GM23338 (cell line): ENCODE results near the gene MSMB.

Experiments used
- CREB1 ChIP-seq: fragments of 250-450 bp; sonication (Bioruptor Pico); IDR thresholded peaks from 2 replicates; pipeline ENCODE4 v1.5.0; 2020; ENCODE audit warnings: low read depth, mild to moderate bottlenecking, moderate library complexity
- CTCF ChIP-seq, 2 experiments: fragments of 200-600 bp in 1 of 2; sonication (generic) in 1 of 2; conservative IDR thresholded peaks; 2 replicates each; pipeline versions ENCODE4 v1.5.1 to v1.6.1; 2016 to 2017; ENCODE audit warnings: antibody characterized with exemption in 2 of 2, low read depth in 2 of 2, mild to moderate bottlenecking in 2 of 2, moderate library complexity in 1 of 2
- EZH2 ChIP-seq: fragments of 200-600 bp; sonication (generic); IDR thresholded peaks from one replicate; pipeline ENCODE4 v1.8.0; 2017; ENCODE audit warnings: antibody characterized with exemption, mild to moderate bottlenecking, low read depth; ENCODE audit not compliant: unreplicated experiment
- EZH2phosphoT487 ChIP-seq: fragments of 200-600 bp; sonication (generic); IDR thresholded peaks from one replicate; pipeline ENCODE4 v1.8.1; 2018; ENCODE audit warnings: antibody characterized with exemption; ENCODE audit not compliant: unreplicated experiment
- JUNB ChIP-seq: IDR thresholded peaks from one replicate; pipeline ENCODE4 v1.6.1; 2016; ENCODE audit warnings: antibody characterized with exemption; ENCODE audit not compliant: unreplicated experiment
- NANOG ChIP-seq: IDR thresholded peaks from 2 replicates; pipeline ENCODE4 v1.6.1; 2016; ENCODE audit warnings: antibody characterized with exemption, borderline replicate concordance
- POLR2AphosphoS5 ChIP-seq: IDR thresholded peaks from 2 replicates; pipeline ENCODE4 v1.6.1; 2016; ENCODE audit warnings: antibody characterized with exemption, low read depth
- REST ChIP-seq: IDR thresholded peaks from one replicate; pipeline ENCODE4 v1.6.1; 2018; ENCODE audit warnings: antibody characterized with exemption; ENCODE audit not compliant: unreplicated experiment
- STAT1 ChIP-seq: IDR thresholded peaks from one replicate; pipeline ENCODE4 v1.6.1; 2016; ENCODE audit warnings: antibody characterized with exemption; ENCODE audit not compliant: unreplicated experiment
- ZNF114 ChIP-seq: fragments of 250-450 bp; sonication (Bioruptor Pico); IDR thresholded peaks from 2 replicates; pipeline ENCODE4 v1.5.0; 2020; ENCODE audit warnings: mild to moderate bottlenecking, moderate library complexity
- ZNF331 ChIP-seq: fragments of 250-450 bp; sonication (Bioruptor Pico); IDR thresholded peaks from 2 replicates; pipeline ENCODE4 v1.5.0; 2020; ENCODE audit warnings: low read depth, mild to moderate bottlenecking, moderate library complexity
- TF ChIP-seq, protein P1 (sequence below): IDR thresholded peaks from 2 replicates; pipeline ENCODE4 v1.6.1; 2016; ENCODE audit warnings: antibody characterized with exemption
- TF ChIP-seq, protein P2 (sequence below): fragments of 250-450 bp; sonication (Bioruptor Pico); IDR thresholded peaks from 2 replicates; pipeline ENCODE4 v1.5.0; 2020; ENCODE audit warnings: mild to moderate bottlenecking, moderate library complexity

- no peak for TF ChIP-seq EZH2
- TF ChIP-seq CTCF (conservative IDR thresholded peaks at IDR 0.05; ENCODE audit: low read depth in 2 of 2), result no peak
- no peak for TF ChIP-seq POLR2AphosphoS5
- no peak for TF ChIP-seq STAT1
- TF ChIP-seq JUNB, result no peak
- TF ChIP-seq CREB1 (CRISPR knock-in tag), result no peak
- TF ChIP-seq, protein P1, sequence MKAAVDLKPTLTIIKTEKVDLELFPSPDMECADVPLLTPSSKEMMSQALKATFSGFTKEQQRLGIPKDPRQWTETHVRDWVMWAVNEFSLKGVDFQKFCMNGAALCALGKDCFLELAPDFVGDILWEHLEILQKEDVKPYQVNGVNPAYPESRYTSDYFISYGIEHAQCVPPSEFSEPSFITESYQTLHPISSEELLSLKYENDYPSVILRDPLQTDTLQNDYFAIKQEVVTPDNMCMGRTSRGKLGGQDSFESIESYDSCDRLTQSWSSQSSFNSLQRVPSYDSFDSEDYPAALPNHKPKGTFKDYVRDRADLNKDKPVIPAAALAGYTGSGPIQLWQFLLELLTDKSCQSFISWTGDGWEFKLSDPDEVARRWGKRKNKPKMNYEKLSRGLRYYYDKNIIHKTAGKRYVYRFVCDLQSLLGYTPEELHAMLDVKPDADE, result no peak
- TF ChIP-seq EZH2phosphoT487, result no peak
- no peak for TF ChIP-seq REST
- TF ChIP-seq, protein P2, sequence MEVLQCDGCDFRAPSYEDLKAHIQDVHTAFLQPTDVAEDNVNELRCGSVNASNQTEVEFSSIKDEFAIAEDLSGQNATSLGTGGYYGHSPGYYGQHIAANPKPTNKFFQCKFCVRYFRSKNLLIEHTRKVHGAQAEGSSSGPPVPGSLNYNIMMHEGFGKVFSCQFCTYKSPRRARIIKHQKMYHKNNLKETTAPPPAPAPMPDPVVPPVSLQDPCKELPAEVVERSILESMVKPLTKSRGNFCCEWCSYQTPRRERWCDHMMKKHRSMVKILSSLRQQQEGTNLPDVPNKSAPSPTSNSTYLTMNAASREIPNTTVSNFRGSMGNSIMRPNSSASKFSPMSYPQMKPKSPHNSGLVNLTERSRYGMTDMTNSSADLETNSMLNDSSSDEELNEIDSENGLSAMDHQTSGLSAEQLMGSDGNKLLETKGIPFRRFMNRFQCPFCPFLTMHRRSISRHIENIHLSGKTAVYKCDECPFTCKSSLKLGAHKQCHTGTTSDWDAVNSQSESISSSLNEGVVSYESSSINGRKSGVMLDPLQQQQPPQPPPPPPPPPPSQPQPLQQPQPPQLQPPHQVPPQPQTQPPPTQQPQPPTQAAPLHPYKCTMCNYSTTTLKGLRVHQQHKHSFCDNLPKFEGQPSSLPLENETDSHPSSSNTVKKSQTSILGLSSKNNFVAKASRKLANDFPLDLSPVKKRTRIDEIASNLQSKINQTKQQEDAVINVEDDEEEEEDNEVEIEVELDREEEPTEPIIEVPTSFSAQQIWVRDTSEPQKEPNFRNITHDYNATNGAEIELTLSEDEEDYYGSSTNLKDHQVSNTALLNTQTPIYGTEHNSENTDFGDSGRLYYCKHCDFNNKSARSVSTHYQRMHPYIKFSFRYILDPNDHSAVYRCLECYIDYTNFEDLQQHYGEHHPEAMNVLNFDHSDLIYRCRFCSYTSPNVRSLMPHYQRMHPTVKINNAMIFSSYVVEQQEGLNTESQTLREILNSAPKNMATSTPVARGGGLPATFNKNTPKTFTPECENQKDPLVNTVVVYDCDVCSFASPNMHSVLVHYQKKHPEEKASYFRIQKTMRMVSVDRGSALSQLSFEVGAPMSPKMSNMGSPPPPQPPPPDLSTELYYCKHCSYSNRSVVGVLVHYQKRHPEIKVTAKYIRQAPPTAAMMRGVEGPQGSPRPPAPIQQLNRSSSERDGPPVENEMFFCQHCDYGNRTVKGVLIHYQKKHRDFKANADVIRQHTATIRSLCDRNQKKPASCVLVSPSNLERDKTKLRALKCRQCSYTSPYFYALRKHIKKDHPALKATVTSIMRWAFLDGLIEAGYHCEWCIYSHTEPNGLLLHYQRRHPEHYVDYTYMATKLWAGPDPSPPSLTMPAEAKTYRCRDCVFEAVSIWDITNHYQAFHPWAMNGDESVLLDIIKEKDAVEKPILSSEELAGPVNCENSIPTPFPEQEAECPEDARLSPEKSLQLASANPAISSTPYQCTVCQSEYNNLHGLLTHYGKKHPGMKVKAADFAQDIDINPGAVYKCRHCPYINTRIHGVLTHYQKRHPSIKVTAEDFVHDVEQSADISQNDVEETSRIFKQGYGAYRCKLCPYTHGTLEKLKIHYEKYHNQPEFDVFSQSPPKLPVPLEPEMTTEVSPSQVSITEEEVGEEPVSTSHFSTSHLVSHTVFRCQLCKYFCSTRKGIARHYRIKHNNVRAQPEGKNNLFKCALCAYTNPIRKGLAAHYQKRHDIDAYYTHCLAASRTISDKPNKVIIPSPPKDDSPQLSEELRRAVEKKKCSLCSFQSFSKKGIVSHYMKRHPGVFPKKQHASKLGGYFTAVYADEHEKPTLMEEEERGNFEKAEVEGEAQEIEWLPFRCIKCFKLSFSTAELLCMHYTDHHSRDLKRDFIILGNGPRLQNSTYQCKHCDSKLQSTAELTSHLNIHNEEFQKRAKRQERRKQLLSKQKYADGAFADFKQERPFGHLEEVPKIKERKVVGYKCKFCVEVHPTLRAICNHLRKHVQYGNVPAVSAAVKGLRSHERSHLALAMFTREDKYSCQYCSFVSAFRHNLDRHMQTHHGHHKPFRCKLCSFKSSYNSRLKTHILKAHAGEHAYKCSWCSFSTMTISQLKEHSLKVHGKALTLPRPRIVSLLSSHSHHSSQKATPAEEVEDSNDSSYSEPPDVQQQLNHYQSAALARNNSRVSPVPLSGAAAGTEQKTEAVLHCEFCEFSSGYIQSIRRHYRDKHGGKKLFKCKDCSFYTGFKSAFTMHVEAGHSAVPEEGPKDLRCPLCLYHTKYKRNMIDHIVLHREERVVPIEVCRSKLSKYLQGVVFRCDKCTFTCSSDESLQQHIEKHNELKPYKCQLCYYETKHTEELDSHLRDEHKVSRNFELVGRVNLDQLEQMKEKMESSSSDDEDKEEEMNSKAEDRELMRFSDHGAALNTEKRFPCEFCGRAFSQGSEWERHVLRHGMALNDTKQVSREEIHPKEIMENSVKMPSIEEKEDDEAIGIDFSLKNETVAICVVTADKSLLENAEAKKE, result no peak
- no peak for TF ChIP-seq ZNF331 (CRISPR knock-in tag)
- no peak for TF ChIP-seq ZNF114
- no peak for TF ChIP-seq NANOG
These were observed 9.7 kb upstream of the MSMB start for GRCh38 chr10:46055771-46056170.
